ENCODE data around the gene LRRIQ3. TPM values are rescaled to one million over a fixed set of nuclear protein-coding genes. Genes with fewer than 3 reads are reported as not detected.

The LRRIQ3 gene
- total and polyA plus RNA-seq, 10 of the 15 experiments (the other 5 are each of a cell fraction or from before 2014, with no cell fraction given) = 1.1 to 5.1 (median 2.7) TPM

DNA sequence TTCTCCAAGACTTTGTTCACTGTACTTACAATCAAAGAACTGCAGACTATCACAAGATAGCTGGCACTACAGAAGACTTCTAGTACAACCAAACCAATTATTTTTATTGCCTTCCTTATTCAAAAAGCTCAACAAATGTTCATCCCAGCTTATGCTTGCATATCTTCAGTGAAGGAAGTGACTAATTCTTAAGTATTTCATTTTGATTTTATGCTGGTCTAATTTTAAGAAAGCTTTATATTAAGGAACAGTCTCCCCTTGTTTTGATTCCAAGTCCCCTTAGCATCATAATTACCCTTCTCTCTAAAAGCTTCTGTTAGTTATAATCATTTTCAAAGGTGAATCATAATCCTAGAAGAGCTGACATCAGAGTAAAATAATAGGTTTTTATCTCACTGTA lies 132.9 kb downstream of the LRRIQ3 start:
- ChIA-PET RAD21 (ENCODE audit: unreplicated experiment) (interaction anchor here (1.0 kb wide), 1 partner anchor 27 kb away, joined by 3 read pairs; no protein-coding TSS in a partner anchor), CTCF (interaction anchor here (1.4 kb wide), 1 partner anchor 14 kb away, joined by 5 read pairs; no protein-coding TSS in a partner anchor)
- TF ChIP-seq, protein P1, sequence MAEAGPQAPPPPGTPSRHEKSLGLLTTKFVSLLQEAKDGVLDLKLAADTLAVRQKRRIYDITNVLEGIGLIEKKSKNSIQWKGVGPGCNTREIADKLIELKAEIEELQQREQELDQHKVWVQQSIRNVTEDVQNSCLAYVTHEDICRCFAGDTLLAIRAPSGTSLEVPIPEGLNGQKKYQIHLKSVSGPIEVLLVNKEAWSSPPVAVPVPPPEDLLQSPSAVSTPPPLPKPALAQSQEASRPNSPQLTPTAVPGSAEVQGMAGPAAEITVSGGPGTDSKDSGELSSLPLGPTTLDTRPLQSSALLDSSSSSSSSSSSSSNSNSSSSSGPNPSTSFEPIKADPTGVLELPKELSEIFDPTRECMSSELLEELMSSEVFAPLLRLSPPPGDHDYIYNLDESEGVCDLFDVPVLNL (IDR thresholded peaks at IDR 0.05; ENCODE audit: low read depth, low read length) = no peak
- TF ChIP-seq EP300 (IDR thresholded peaks at IDR 0.05; ENCODE audit: borderline replicate concordance in 1 of 2, control insufficient read depth in 1 of 2, low read depth in 2 of 2, low read length in 2 of 2) (no peak), ASH2L (IDR thresholded peaks at IDR 0.05; ENCODE audit: borderline replicate concordance, low read depth) (no peak), BCL11A (IDR thresholded peaks at IDR 0.05; ENCODE audit: low read depth, low read length) (no peak), KDM1A (IDR thresholded peaks at IDR 0.05; ENCODE audit: borderline replicate concordance) (no peak), STAT3 (IDR thresholded peaks at IDR 0.05; ENCODE audit: low read depth, low read length) (no peak), CREB1 (IDR thresholded peaks at IDR 0.05; ENCODE audit: low read depth) (no peak), ETV6 (conservative IDR thresholded peaks at IDR 0.05 in 1 of 2, IDR thresholded peaks at IDR 0.05 in 1 of 2; ENCODE audit: borderline replicate concordance in 1 of 2, low read depth in 1 of 2) (no peak), PML (IDR thresholded peaks at IDR 0.05; ENCODE audit: low read length) (no peak)
- TF ChIP-seq, protein P2, sequence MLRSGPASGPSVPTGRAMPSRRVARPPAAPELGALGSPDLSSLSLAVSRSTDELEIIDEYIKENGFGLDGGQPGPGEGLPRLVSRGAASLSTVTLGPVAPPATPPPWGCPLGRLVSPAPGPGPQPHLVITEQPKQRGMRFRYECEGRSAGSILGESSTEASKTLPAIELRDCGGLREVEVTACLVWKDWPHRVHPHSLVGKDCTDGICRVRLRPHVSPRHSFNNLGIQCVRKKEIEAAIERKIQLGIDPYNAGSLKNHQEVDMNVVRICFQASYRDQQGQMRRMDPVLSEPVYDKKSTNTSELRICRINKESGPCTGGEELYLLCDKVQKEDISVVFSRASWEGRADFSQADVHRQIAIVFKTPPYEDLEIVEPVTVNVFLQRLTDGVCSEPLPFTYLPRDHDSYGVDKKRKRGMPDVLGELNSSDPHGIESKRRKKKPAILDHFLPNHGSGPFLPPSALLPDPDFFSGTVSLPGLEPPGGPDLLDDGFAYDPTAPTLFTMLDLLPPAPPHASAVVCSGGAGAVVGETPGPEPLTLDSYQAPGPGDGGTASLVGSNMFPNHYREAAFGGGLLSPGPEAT (IDR thresholded peaks at IDR 0.05; ENCODE audit: low read depth) = no peak
- TF ChIP-seq, protein P3, sequence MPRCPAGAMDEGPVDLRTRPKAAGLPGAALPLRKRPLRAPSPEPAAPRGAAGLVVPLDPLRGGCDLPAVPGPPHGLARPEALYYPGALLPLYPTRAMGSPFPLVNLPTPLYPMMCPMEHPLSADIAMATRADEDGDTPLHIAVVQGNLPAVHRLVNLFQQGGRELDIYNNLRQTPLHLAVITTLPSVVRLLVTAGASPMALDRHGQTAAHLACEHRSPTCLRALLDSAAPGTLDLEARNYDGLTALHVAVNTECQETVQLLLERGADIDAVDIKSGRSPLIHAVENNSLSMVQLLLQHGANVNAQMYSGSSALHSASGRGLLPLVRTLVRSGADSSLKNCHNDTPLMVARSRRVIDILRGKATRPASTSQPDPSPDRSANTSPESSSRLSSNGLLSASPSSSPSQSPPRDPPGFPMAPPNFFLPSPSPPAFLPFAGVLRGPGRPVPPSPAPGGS (IDR thresholded peaks at IDR 0.05; ENCODE audit: borderline replicate concordance, insufficient read depth, low read depth, low read length, poor library complexity, severe bottlenecking) = no peak
- TF ChIP-seq, protein P4, sequence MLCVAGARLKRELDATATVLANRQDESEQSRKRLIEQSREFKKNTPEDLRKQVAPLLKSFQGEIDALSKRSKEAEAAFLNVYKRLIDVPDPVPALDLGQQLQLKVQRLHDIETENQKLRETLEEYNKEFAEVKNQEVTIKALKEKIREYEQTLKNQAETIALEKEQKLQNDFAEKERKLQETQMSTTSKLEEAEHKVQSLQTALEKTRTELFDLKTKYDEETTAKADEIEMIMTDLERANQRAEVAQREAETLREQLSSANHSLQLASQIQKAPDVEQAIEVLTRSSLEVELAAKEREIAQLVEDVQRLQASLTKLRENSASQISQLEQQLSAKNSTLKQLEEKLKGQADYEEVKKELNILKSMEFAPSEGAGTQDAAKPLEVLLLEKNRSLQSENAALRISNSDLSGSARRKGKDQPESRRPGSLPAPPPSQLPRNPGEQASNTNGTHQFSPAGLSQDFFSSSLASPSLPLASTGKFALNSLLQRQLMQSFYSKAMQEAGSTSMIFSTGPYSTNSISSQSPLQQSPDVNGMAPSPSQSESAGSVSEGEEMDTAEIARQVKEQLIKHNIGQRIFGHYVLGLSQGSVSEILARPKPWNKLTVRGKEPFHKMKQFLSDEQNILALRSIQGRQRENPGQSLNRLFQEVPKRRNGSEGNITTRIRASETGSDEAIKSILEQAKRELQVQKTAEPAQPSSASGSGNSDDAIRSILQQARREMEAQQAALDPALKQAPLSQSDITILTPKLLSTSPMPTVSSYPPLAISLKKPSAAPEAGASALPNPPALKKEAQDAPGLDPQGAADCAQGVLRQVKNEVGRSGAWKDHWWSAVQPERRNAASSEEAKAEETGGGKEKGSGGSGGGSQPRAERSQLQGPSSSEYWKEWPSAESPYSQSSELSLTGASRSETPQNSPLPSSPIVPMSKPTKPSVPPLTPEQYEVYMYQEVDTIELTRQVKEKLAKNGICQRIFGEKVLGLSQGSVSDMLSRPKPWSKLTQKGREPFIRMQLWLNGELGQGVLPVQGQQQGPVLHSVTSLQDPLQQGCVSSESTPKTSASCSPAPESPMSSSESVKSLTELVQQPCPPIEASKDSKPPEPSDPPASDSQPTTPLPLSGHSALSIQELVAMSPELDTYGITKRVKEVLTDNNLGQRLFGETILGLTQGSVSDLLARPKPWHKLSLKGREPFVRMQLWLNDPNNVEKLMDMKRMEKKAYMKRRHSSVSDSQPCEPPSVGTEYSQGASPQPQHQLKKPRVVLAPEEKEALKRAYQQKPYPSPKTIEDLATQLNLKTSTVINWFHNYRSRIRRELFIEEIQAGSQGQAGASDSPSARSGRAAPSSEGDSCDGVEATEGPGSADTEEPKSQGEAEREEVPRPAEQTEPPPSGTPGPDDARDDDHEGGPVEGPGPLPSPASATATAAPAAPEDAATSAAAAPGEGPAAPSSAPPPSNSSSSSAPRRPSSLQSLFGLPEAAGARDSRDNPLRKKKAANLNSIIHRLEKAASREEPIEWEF (IDR thresholded peaks at IDR 0.05; ENCODE audit: insufficient replicate concordance, low read depth, low read length) = no peak
- TF ChIP-seq, protein P5, sequence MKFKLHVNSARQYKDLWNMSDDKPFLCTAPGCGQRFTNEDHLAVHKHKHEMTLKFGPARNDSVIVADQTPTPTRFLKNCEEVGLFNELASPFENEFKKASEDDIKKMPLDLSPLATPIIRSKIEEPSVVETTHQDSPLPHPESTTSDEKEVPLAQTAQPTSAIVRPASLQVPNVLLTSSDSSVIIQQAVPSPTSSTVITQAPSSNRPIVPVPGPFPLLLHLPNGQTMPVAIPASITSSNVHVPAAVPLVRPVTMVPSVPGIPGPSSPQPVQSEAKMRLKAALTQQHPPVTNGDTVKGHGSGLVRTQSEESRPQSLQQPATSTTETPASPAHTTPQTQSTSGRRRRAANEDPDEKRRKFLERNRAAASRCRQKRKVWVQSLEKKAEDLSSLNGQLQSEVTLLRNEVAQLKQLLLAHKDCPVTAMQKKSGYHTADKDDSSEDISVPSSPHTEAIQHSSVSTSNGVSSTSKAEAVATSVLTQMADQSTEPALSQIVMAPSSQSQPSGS (IDR thresholded peaks at IDR 0.05; ENCODE audit: low read length) = no peak

More for the DNA sequence above, 132.9 kb downstream of the LRRIQ3 start:
- H3K79me2 ChIP-seq (ENCODE audit: control insufficient read depth, insufficient read depth, low read length) = no peaks in the 10 kb centered on the region
- H2AFZ ChIP-seq (ENCODE audit: control insufficient read depth, low read depth, low read length) = no peak overlapping the region
- no peak overlapping the region for H3K9ac ChIP-seq (ENCODE audit: control insufficient read depth, insufficient read depth, low read length)
- no peaks in the 10 kb centered on the region for H3K9me3 ChIP-seq (replicated peaks; ENCODE audit: control insufficient read depth, insufficient read depth, low read length)
- intact Hi-C loops (cut with micrococcal nuclease; ENCODE audit: unreplicated experiment) (no loop called here), in situ Hi-C loops (cut with MboI) (no loop called here)
- H3K27me3 ChIP-seq (replicated peaks in 1 of 2; ENCODE audit: control insufficient read depth in 2 of 2, insufficient read depth in 2 of 2, low read length in 1 of 2) = no peaks in the 10 kb centered on the region
- DNase-seq (ENCODE audit: low read depth, low spot score) (no peak), ATAC-seq (no peak), FAIRE-seq (no peak)
- no peaks in the 10 kb centered on the region for H3K36me3 ChIP-seq (ENCODE audit: control insufficient read depth in 2 of 2, insufficient read depth in 2 of 2, low read length in 1 of 2)
- ChIA-PET POLR2A (no interaction called here), SMC1A (ENCODE audit: uncharacterized antibody, unreplicated experiment) (interaction anchor here (0.7 to 1.0 kb wide), 3 partner anchors 13 to 31 kb away, joined by 3 read pairs; no protein-coding TSS in a partner anchor)
- H3K4me3 ChIP-seq = no peak overlapping the region
- H4K20me1 ChIP-seq (ENCODE audit: control insufficient read depth, insufficient read depth) = no peaks in the 10 kb centered on the region
- no TSS peak for BruUV-seq (replicated peaks)
- no peaks in the 10 kb centered on the region for H3K4me1 ChIP-seq (ENCODE audit: control insufficient read depth, insufficient read depth, low read length)
- H3K27ac ChIP-seq (ENCODE audit: control insufficient read depth, insufficient read depth) = no peak overlapping the region
- no peak overlapping the region for H3K4me2 ChIP-seq (ENCODE audit: control insufficient read depth, insufficient read depth)
